ENCODE results near the gene LRRC45.
"Not testable (repeated sequence)": the region's sequence is repeated elsewhere in the genome, so short reads cannot be mapped to it uniquely, and the experiment has no call there.

LRRC45 gene

DNA sequence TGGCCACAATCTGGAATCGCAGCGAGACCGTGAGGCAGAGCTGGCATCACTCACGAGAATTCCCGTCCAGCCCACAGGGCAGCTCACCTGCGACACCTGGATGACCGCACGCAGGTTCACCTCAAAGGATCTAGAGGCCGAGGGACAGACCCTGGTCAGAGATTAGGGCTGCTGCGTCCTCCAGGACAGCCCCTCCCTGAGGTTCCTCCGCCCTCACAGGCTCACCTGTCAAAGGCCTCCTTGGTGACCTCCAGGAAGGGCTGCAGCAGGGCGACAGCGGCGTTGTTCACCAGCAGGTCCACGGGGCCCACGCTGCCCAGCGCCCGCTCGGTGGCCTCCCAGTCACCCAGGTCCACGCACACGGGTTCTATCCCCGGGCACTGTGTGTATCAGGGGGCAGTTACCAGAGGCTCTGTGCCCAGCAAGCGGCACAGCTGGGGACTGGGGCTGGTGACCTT is 13.6 kb downstream of the LRRC45 start:
- no peak for DNase-seq

DNA sequence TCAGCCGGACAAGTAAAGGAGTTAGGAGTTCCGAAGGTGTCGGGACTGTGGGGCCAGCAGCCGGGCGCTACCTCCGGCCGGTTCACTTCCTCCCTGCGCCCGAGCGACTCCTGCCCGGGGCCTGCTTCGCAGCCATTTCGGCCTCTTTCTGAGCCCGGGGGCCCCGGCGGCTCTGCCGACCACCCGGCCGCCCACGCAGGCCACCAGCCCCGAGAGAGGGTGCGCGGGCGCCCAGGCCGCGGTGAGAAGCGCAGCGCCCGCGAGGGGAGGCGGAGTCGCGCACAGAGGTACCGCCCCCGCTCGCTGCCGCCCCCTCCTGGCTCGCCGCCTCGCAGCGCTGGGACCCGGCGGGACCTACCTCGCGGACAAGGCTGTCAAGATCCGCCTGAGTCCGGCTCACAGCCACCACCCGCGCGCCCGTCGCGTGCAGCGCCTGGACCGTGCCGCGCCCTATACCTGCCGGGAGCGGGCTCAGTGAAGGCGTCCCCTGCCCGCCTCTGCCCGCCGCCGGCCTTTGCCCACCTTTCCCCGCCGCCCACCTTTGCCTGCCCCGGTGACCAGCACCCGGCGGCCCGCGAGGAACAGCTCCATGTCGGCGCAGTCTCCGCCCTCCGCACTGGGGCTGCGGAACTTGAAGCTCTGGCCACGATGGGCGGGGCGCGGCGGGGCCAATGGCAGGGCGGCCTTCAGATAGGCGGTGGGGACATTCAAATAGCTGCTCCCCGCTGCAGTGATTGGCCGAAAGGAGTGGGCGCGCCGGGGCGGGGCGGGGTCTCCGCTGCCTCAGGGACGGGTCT is 14.2 kb downstream of the LRRC45 start, which contains the start of gene DCXR:
TSS of gene DCXR (minus strand) at position 606 of the 797 bp plus-strand sequence. CDS start at position 591, 15 bp downstream.
- peak; percentile 97 for DNase-seq

DNA sequence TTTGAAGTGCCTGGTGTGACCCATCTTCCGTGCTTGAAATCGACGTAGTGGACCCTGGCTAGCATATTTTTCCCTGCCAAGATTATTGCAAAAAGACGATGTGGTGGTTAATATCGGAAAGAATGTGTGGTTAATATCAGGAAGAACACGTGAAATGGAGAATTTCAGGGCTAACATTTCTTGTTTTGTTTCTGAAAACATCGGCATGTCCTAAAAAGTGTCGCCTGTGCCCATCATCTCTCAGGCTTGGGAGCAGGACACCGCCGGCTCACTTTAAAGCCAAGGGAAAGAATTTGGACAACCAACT is 14.7 kb downstream of the LRRC45 start:
- no peak for DNase-seq

DNA sequence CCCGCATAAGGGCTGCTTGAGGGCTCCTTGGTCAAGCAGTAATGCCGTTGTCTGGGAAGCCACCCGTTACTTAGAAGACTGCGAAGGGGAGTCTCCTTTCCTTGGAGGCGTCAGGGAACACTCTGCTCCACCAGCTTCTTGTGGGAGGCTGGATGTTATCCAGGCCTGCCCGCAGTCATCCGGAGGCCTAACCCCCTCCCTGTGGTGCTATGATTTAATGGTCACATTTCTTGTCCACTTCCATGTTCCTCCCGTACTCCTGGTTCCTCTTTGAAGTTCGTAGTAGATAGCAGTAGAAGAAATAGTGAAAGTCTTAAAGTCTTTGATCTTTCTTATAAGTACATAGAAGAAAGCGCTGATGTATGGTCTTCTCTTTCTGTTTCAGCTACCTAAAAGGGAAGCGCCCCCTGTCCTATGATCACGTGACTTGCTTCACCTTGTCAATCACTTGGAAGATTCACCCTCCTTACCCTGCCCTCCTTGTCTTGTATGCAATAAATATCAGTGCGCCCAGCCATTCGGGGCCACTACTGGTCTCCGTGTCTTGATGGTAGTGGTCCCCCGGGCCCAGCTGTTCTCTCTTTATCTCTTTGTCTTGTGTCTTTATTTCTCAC is 15.8 kb downstream of the LRRC45 start:
- not testable (repeated sequence) for DNase-seq

DNA sequence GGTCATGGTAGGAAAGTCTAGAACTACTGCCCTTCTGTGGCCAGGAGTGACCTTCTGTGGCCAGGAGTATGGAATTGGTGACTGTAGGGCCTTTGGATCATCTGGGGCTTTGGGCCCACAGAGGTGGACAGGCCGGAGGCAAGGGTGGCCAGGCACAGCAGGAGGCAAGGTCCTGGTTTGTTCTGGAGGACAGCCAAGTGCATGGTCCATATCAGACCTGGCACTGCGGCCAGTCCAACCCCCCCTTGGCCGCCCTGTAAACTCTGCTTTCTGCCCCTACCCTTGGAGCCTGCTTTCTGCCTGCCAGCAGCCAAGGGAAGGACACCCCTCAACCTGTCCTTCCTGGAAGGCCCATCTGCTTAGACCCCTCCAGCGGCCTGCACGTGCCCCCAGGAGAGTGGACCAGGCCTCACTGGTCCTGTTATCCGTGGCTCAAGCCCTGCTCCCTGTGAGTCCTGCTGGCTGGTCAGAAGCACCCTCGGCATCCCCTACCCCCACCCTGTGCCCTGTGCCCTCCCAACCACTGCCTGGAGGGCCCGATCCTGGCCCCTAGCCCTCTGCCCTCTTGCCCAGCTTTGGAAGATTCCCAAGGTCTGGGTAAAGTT is 16.7 kb downstream of the LRRC45 start:
- DNase-seq, result no peak

DNA sequence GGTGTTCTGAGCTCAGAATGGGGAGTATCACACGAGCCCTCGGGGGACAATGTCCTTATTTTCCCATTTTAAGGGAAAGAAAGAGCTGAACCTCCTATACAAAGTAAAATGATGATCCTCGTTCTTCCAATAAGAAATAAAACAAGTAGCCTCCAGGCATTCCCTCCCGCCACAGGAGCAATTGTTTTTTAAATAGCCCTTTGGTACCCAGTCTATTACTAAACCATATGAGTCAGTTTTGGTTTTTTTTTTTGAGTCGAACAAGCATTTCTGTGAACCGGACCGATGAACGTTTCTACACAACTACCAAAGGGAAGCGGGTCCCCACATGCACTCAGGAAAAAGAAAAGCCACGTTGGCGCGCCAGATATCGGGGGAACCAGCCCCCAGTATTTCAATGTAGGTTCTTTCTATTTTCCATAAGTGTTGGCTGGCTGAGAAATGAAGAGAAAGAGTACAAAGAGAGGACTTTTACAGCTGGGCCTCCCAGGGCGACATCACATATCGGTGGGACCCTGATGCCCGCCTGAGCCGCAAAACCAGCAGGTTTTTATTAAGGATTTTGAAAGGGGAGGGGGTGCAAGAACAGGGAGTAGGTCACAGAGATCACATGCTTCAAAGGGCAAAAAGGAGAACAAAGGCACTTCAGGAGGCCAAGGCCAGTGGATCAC is 18.2 kb downstream of the LRRC45 start:
- no peak for DNase-seq

DNA sequence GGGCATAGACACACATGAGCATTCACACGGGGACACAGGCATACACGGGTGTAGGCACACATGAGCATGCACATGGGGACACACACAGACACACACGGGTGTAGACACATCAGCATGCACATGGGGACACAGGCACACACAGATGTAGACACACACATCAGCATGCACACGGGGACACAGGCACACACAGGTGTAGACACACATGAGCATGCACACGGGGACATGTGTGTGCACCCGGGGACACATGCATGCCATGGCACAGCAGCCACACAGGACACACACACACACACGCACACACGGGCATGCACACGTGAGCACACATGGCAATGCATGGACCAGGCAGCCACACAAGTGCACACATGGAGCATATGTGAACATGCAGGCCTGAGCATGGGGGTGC is 19.5 kb downstream of the LRRC45 start:
- no peak for DNase-seq

DNA sequence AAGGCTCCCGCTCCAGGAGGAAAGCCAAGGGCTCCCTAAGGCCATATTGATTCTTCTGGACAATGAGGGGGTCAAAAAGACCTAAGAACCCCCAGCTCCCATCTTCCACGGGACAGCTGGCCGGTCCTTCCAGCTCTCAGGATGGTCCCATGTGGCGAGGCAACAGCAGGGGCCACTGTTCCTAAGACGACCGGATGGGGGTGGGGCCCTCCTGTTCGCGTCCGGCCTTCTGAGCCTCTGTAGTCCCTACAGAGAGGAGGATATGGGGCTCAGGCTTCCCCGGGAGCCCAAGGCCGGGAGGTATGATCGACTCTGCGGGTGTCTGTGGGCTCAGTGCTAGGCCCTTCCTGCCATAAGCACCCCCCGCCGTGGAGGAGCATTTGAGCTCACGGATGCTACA is 20.4 kb downstream of the LRRC45 start:
- no peak for DNase-seq

GRCh38 chr17:82045936-82046484 is 22.9 kb downstream of the LRRC45 start:
- DNase-seq, result no peak

GRCh38 chr17:82046903-82047302 is 23.8 kb downstream of the LRRC45 start:
- DNase-seq, result no peak

- no peak for DNase-seq
Observed at GRCh38 chr17:82047379-82047778, 24.3 kb downstream of the LRRC45 start.

GRCh38 chr17:82047914-82048570 is 24.9 kb downstream of the LRRC45 start:
- DNase-seq, result no peak

GRCh38 chr17:82048571-82048971 is 25.5 kb downstream of the LRRC45 start:
- DNase-seq, result no peak

GRCh38 chr17:82049106-82049505 is 26.0 kb downstream of the LRRC45 start:
- no peak for DNase-seq

DNA sequence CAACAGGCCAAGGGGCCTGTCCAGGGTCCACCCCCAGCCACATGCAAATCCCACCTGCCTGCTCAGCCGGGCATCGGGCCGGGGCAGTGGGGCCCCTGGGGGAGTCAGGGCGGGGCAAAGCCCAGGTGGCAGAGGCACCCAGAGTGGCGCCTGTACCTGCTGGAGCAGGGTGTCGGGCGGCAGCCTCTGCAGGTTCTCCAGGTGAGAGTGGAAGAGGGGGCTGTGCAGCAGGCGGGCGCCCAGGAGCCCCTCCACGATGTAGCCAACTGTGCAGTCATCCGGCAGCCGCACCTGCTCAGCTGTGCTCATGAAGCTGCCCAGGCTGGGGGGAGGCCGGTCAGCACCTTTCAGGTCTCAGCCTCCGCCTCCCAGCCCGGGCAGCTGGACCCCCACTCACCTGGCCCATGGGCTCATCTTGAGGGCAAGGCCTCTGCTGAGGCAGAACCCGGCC is 26.4 kb downstream of the LRRC45 start:
- DNase-seq, result no peak

DNA sequence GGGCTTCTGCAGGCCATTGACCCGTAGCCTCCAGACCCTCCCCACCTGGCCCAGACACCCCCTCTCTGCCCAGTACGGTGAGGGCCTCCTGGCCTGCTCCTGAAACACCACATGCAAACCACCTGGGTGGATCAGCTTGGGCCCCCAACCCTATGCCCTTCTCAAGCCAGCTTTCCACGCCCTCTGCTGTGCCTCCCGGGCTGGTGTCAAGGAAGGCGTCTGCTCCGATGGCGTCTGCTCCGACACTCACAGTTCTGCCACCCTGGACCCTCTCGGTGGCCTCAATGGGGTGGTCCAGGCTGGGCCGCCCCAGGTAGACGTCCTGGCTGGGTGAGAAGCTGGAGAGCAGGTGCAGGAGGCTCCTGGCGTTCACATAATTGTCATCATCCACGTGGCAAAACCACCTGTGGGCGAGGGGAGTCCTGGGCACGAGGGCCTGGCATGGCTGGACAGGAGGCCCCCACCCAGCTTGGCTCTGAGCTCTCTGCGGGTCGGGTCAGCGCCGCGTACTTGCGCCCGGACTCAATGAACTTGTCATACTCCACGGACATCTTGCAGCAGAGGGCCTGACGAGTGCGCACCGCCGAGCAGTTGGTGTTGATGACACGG is 27.2 kb downstream of the LRRC45 start:
- DNase-seq, result no peak

DNA sequence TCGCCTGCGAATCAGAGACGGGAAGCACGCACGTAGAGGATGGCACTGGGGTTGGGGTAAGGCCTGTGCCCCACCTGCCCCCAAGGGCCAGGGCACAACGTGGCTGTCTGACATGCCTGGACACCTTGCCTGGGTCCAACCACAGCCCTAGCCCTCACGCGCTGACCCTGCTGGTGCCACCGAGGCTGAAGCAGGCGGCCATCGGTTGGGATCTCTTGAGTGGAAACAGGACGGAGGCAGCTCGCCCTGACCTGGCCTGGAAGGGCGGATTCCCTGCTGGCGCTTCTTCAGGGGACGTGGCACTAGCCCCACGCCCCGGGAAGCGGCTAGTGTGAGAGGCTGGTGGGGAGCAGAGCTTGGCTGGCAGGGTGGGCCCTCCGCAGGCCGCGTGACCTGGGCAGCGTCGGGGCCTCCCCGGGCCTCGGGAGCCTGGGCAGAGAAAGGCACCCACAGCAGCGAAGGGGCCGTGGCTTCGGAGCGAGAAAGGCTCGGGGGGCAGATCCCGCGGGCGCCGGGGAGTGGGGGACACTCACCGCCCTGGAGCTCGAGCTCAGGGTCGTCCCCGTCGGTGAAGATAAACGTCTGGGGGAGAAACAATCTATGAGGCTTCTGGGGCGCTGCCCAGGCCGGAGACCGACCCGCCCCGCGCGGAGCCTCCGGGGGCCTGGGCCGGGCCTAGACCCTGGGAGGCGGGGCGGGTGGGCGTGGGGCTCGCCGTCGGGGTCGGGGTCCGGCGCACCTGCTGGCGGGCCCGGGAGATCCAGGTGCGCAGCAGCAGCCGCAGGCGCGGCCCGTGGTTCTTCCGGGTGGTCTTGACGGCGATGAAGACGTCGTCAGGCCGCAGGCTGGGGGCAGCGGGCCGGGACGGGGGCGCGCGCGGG is 27.9 kb downstream of the LRRC45 start:
- no peak for DNase-seq

GRCh38 chr17:82051776-82052637 is 28.9 kb downstream of the LRRC45 start, which contains the start of the genes GPS1 and RFNG:
GPS1 (plus strand) TSS chr17:82051898; CDS start chr17:82051932, 34 bp downstream.
RFNG (minus strand) TSS chr17:82051811; CDS start chr17:82051766, 45 bp downstream.
- peak; percentile 93 for DNase-seq

DNA sequence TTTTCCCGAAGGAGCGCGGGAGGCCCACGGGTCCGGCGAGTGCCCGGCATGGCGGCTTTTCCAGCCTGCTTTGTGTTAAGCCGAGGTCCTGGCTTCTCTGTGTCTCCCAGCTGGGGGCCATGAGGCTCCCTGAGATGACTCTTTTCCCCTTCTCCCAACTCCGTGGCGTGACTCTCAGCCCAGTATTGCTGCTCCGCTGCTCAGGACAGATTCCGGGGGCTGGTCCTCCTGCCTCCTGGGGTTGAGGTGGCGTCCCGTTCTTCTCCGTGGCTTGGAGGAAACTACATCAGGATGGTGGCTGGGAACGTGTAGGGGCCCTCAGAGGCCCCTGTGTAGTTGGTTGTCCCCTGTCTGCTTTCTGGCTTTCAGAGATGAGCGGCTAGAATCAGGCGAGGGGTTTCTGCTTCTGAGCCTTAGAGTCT is 29.5 kb downstream of the LRRC45 start:
- no peak for DNase-seq

DNA sequence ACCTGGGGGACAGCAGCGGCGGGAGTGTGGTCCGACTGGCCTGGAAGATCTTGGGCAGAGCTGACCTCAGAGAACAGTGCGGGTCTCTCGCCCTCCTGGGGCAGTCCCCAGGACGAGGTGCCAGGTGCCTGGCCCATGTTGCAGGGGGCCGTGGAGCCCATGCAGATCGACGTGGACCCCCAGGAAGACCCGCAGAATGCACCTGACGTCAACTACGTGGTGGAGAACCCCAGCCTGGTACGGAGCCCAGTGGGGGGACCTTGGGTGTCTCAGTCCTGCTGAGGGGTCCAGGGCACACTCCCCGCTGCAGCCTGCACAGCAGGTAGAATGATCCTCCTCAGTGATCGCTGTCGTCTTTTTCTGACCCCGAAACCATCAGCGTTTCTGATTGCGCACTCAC is 30.0 kb downstream of the LRRC45 start:
- no peak for DNase-seq
